Astrocyte of the spinal cord (primary cell): ENCODE data around the gene BTF3.

Experiments
- DNase-seq: peaks from one replicate; pipeline ENCODE4 v3.0.0; 2011; ENCODE audit warnings: low read depth, low spot score
- H3K4me3 ChIP-seq: 2 replicates; pipeline ENCODE4 v1.5.1; 2011; ENCODE audit warnings: low read depth, mild to moderate bottlenecking, low read length, moderate library complexity
- in situ Hi-C: cut with HindIII; loops from 2 replicates; pipeline ENCODE4 v1.10.0; 2017; ENCODE audit warnings: low sequenced_read_pairs
- TF ChIP-seq, protein P1 (sequence below): IDR thresholded peaks from 2 replicates; pipeline ENCODE4 v1.5.1; 2012; ENCODE audit warnings: low read depth, mild to moderate bottlenecking, low read length, inconsistent platforms

BTF3 gene

DNA sequence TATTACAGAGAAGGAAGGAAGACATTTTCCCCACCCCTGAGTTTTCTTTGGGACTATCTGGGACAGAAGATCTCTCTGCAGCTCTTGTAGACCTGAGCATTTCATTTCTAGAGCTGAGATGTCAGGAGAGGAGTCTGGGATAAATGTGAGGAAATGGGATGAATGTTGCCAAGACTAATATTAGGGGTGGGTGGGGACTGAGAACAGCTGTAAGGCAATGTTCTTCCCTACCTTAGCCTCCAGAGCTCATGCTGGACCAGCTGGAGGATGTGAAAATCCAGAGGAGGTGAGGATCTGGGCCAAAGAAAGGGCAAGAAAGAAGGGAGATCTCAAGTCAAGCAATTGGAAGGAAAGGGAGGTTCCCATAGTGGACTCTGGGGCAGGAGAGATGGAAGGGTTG is 26.6 kb upstream of the BTF3 start:
- H3K4me3 ChIP-seq = no peak overlapping the region
- TF ChIP-seq, protein P1, sequence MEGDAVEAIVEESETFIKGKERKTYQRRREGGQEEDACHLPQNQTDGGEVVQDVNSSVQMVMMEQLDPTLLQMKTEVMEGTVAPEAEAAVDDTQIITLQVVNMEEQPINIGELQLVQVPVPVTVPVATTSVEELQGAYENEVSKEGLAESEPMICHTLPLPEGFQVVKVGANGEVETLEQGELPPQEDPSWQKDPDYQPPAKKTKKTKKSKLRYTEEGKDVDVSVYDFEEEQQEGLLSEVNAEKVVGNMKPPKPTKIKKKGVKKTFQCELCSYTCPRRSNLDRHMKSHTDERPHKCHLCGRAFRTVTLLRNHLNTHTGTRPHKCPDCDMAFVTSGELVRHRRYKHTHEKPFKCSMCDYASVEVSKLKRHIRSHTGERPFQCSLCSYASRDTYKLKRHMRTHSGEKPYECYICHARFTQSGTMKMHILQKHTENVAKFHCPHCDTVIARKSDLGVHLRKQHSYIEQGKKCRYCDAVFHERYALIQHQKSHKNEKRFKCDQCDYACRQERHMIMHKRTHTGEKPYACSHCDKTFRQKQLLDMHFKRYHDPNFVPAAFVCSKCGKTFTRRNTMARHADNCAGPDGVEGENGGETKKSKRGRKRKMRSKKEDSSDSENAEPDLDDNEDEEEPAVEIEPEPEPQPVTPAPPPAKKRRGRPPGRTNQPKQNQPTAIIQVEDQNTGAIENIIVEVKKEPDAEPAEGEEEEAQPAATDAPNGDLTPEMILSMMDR = no peak
- no peak for DNase-seq
- in situ Hi-C loops = no loop called here

DNA sequence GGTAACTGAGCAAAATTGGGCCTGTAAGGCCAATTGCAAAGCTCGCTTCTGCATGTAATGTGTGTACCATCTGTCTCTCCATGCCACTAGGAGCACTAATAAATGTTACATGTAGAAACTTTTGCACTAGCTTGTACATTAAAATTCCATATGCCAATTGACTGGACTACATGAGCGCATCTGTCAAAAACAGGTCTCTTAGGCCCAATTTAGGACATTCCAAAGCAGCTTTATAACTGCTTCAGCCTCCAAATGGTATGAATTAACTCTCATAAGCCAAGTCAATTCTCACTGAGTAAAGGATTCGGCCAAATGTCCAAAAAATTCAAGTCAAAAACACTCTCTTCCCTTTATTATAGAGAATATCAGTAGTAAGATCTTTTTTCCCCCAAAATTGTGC is 26.1 kb upstream of the BTF3 start:
- H3K4me3 ChIP-seq = no peak overlapping the region
- DNase-seq = no peak
- TF ChIP-seq, protein P1 = no peak
- in situ Hi-C loops = no loop called here

DNA sequence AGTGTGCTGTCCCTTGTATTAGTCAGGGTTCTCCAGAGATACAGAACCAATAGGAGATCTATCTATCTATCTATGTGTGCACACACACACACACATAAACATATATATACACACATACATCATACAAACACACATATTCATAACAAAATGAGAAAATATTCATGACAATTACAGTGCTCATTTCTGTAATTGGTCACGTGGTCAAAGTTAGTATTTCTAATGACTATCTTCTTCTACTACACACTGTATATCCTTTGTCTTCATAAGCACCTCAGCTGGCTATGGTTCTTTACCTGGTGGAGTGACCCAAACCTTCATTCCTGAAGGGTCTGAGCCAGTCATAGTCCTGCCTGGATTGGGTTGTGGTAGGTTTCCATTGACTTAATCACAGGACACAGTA is 17.7 kb upstream of the BTF3 start:
- no peak for DNase-seq
- no peak overlapping the region for H3K4me3 ChIP-seq
- in situ Hi-C loops = no loop called here
- TF ChIP-seq, protein P1 = no peak

DNA sequence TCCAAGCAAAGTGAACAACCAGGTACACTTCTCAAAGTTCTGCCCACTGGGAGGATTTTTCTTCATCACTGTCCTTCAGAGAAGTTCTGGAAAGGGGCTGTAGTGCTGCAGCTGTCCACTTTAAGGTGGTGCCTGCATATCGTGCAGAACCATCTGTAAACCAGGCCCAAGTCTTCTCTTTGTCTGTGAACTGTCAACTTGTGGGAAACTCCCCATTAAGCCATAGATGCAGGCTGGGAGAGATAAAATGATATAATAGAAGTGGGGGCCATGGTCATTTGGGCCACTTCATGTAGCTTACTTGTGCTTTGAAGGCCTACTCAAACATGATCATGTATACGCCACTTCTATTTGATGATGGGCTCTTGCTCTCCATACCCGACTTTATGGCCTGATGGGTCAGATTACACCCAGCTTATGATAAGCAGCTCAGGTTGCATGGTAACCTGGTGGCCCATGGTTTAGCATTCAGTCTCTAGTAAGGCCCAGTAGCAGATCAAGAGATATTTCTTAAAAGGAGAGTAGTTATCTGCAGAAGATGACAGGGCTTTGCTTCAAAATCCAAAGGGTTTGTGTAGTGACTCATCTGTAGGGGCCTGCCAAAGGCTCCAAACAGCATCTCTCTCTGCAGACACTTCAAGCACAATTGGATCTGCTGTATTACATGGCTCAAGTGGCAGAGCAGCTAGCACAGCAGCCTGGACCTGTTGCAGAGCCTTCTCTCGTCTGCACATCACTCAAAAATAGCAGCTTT is 15.7 kb upstream of the BTF3 start:
- DNase-seq = peak; percentile 59

DNA sequence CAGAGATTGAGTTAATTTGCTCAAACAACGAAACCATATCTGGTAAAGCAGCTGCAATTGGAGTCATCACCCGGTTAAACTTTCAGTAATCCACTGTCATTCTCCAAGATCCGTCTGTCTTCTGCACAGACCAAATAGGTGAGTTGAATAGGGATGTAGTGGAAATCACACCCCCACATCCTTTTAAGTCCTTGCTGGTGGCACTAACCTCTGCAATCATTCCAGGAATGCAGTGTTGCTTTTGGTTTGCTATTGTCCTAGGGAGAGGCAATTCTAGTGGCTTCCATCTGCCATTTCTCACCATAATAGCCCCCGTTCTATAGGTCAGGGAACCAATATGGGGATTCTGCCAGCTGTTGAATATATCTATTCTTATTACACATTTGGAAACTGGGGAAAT is 14.6 kb upstream of the BTF3 start:
- in situ Hi-C loops = no loop called here
- no peak overlapping the region for H3K4me3 ChIP-seq
- DNase-seq = no peak
- TF ChIP-seq, protein P1 = no peak

More for the DNA sequence above, 15.7 kb upstream of the BTF3 start:
- in situ Hi-C loops = no loop called here
- TF ChIP-seq, protein P1 = no peak
- H3K4me3 ChIP-seq = no peak overlapping the region

DNA sequence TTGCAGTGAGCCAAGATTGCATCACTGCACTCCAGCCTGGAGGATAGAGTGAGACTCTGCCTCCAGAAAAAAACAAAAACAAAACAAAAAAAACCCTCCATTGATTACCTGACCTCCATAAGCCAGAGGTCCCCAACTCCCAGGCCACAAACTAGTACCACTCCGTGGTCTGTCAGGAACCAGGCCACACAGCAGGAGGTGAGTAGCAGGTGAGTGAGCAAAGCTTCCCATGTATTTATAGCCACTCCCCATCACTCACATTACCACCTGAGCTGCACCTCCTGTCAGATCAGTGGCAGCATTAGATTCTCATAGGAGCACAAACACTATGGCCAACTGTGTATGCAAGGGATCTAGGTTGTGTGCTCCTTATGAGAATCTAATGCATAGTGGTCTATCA is 13.7 kb upstream of the BTF3 start:
- TF ChIP-seq, protein P1 = no peak

DNA sequence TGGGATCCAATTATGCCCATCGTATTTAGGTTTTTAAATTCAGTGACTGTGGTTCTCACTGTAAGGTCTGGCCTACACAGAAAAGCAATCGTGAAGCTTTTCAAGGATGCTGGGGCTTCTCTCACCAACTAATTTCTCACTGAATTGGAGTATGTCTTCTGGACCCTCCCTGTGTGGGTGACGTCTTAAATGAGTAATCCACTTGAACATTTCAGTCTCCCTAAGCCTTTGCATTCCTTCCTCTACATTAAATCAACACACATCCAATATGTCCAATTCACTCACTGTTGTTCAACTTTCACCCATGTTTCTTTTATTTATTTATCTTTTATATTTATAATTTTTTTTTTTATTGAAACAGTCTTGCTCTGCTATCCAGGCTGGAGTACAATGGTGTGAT is 12.5 kb upstream of the BTF3 start:
- DNase-seq = no peak
- TF ChIP-seq, protein P1 = no peak
- no peak overlapping the region for H3K4me3 ChIP-seq
- in situ Hi-C loops = no loop called here

More for the DNA sequence above, 13.7 kb upstream of the BTF3 start:
- no peak for DNase-seq
- H3K4me3 ChIP-seq = no peak overlapping the region
- in situ Hi-C loops = no loop called here
